A673 (cell line): ENCODE results near the gene GJD2. TPM values are rescaled to one million over a fixed set of nuclear protein-coding genes. Genes with fewer than 3 reads are reported as not detected.

ENCODE experiments used
- BruUV-seq: library from RNA; stranded (reverse); fragments of 400-500 nt; replicated peaks from 2 replicates; lab custom pipeline; 2021; lab: Mats Ljungman, UMichigan
- CTCF ChIA-PET: fragments of 300-600 bp; sonication (Branson Sonifier 250); formaldehyde crosslinking; loops from one replicate; lab custom pipeline; 2022; ENCODE audit warnings: antibody characterized with exemption; lab: Charles Lee
- POLR2A ChIA-PET: fragments of 300-600 bp; sonication (Branson Sonifier 250); formaldehyde crosslinking; loops from one replicate; lab custom pipeline; 2022; ENCODE audit warnings: antibody characterized with exemption; ENCODE audit not compliant: low non-redundant PET; lab: Charles Lee
- DNase-seq: peaks from one replicate; pipeline ENCODE4 v3.0.0-alpha.2; 2015; ENCODE audit warnings: low spot score
- H3K27ac ChIP-seq: fragments of 200-600 bp; sonication (generic); 2 replicates; pipeline ENCODE4 v1.5.1; 2016; ENCODE audit warnings: mixed run types, low read depth, mild to moderate bottlenecking, mixed read lengths, antibody characterized with exemption, low read length; ENCODE audit not compliant: poor library complexity, severe bottlenecking
- H3K27me3 ChIP-seq: fragments of 200-600 bp; sonication (generic); replicated peaks from 2 replicates; pipeline ENCODE4 v1.6.1; 2017; ENCODE audit warnings: mixed run types, low read depth, mild to moderate bottlenecking, mixed read lengths, antibody characterized with exemption, low read length; ENCODE audit not compliant: insufficient read depth, poor library complexity
- H3K36me3 ChIP-seq: fragments of 200-600 bp; sonication (generic); 2 replicates; pipeline ENCODE4 v1.6.1; 2016; ENCODE audit warnings: mixed run types, mild to moderate bottlenecking, mixed read lengths, antibody characterized with exemption, low read length; ENCODE audit not compliant: insufficient read depth, poor library complexity, severe bottlenecking
- H3K4me1 ChIP-seq: fragments of 200-600 bp; sonication (generic); 2 replicates; pipeline ENCODE4 v1.6.1; 2017; ENCODE audit warnings: mixed run types, mild to moderate bottlenecking, mixed read lengths, antibody characterized with exemption, low read length; ENCODE audit not compliant: insufficient read depth, poor library complexity, severe bottlenecking
- H3K4me3 ChIP-seq: fragments of 200-600 bp; sonication (generic); 2 replicates; pipeline ENCODE4 v1.5.1; 2016; ENCODE audit warnings: low read depth, mixed run types, mild to moderate bottlenecking, mixed read lengths, low read length; ENCODE audit not compliant: poor library complexity, severe bottlenecking
- H3K9me3 ChIP-seq: fragments of 200-600 bp; sonication (generic); 2 replicates; pipeline ENCODE4 v1.6.1; 2016; ENCODE audit warnings: mixed run types, low read depth, mild to moderate bottlenecking, mixed read lengths, antibody characterized with exemption, low read length; ENCODE audit not compliant: poor library complexity, severe bottlenecking
- EZH2 ChIP-seq: fragments of 200-600 bp; sonication (generic); IDR thresholded peaks from 2 replicates; pipeline ENCODE4 v1.6.1; 2017; ENCODE audit warnings: borderline replicate concordance, low read depth, mild to moderate bottlenecking, mixed read lengths, antibody characterized with exemption, low read length; ENCODE audit not compliant: poor library complexity, severe bottlenecking
- intact Hi-C: fragments of 100-400 bp; cut with micrococcal nuclease; formaldehyde crosslinking; loops from one replicate; pipeline ENCODE4 v1.10.0; 2022; ENCODE audit not compliant: unreplicated experiment
- total RNA-seq: library from RNA; stranded (reverse); gene quantifications from 2 replicates; pipeline ENCODE4 v1.2.3, GENCODE V29; 2021
- TF ChIP-seq, protein P1 (sequence below): fragments of 300-800, 200-600 bp; sonication (generic); conservative IDR thresholded peaks from 2 replicates; pipeline ENCODE4 v1.5.1; 2017; ENCODE audit warnings: low read depth, mild to moderate bottlenecking, antibody characterized with exemption, low read length, moderate library complexity, mixed read lengths

Gene GJD2
- total RNA-seq, 1 experiment from 2014 or later, result not detected

GRCh38 chr15:34773917-34774316 is 19.1 kb upstream of the GJD2 start:
- intact Hi-C loops, result no loop called here
- no TSS peak for BruUV-seq
- TF ChIP-seq, protein P1, sequence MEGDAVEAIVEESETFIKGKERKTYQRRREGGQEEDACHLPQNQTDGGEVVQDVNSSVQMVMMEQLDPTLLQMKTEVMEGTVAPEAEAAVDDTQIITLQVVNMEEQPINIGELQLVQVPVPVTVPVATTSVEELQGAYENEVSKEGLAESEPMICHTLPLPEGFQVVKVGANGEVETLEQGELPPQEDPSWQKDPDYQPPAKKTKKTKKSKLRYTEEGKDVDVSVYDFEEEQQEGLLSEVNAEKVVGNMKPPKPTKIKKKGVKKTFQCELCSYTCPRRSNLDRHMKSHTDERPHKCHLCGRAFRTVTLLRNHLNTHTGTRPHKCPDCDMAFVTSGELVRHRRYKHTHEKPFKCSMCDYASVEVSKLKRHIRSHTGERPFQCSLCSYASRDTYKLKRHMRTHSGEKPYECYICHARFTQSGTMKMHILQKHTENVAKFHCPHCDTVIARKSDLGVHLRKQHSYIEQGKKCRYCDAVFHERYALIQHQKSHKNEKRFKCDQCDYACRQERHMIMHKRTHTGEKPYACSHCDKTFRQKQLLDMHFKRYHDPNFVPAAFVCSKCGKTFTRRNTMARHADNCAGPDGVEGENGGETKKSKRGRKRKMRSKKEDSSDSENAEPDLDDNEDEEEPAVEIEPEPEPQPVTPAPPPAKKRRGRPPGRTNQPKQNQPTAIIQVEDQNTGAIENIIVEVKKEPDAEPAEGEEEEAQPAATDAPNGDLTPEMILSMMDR, result no peak
- Histone ChIP-seq H3K4me1 (no peaks in the 10 kb centered on the region), H3K4me3 (no peak overlapping the region), H3K27me3 (peaks cover 52% of the 10 kb centered on the region), H3K36me3 (no peaks in the 10 kb centered on the region), H3K9me3 (no peaks in the 10 kb centered on the region), H3K27ac (no peak overlapping the region)
- POLR2A ChIA-PET, result no interaction called here
- no peak for DNase-seq
- CTCF ChIA-PET, result no interaction called here

- no peak for DNase-seq
- CTCF ChIA-PET, result no interaction called here
- H3K27ac ChIP-seq, result no peak overlapping the region
- H3K27me3 ChIP-seq, result peaks cover 56% of the 10 kb centered on the region
- no peak overlapping the region for H3K4me3 ChIP-seq
- no peaks in the 10 kb centered on the region for H3K36me3 ChIP-seq
- BruUV-seq, result no TSS peak
- intact Hi-C loops, result no loop called here
- no peaks in the 10 kb centered on the region for H3K9me3 ChIP-seq
- no peaks in the 10 kb centered on the region for H3K4me1 ChIP-seq
- TF ChIP-seq, protein P1, result no peak
- no peak for TF ChIP-seq EZH2
- POLR2A ChIA-PET, result no interaction called here
Measured at GRCh38 chr15:34773013-34773412, 18.2 kb upstream of the GJD2 start.

DNA sequence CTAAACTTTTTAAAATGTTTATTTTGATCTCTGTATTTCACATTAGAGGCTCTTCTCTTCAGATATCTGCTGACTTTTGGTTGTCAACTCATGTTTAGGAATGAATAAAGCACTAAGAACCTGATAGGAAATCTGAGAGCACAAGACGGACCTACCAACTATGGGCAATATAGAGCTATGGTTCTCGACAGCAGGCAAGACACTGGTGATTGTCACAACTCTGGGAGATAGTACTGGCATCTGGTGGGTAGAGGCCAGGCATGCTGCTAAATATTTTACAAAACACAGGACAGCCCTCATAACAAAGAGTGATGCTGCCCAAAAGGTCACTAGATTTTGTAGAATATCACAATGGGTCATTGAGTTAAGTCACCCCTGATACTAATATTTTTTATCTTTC is 17.5 kb upstream of the GJD2 start:
- H3K36me3 ChIP-seq, result no peaks in the 10 kb centered on the region
- no peak overlapping the region for H3K4me3 ChIP-seq
- H3K27me3 ChIP-seq, result peaks cover 56% of the 10 kb centered on the region
- H3K4me1 ChIP-seq, result no peaks in the 10 kb centered on the region
- DNase-seq, result no peak
- no peak for TF ChIP-seq EZH2
- TF ChIP-seq, protein P1, result no peak
- POLR2A ChIA-PET, result no interaction called here
- intact Hi-C loops, result no loop called here
- H3K9me3 ChIP-seq, result no peaks in the 10 kb centered on the region
- CTCF ChIA-PET, result no interaction called here
- no peak overlapping the region for H3K27ac ChIP-seq
- no TSS peak for BruUV-seq
